ENCODE data around the gene ADGRA1.

DNA sequence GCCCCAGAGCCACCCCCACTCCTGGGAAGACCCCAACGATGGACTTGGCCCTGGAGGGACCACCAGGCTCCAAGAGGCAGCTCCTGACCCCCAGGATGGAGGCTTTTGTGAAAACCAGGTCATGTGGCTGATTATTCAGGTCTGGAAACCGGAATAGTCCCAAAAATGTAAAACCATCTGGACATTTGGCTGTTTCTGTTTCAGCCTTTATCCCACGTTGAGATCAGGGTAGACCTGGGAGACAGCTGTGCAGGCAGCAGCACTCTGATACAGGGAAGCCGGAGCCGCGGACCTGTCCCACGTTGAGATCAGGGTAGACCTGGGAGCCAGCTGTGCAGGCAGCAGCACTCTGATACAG lies 7.1 kb upstream of the ADGRA1 start:
- TF ChIP-seq, protein P1, sequence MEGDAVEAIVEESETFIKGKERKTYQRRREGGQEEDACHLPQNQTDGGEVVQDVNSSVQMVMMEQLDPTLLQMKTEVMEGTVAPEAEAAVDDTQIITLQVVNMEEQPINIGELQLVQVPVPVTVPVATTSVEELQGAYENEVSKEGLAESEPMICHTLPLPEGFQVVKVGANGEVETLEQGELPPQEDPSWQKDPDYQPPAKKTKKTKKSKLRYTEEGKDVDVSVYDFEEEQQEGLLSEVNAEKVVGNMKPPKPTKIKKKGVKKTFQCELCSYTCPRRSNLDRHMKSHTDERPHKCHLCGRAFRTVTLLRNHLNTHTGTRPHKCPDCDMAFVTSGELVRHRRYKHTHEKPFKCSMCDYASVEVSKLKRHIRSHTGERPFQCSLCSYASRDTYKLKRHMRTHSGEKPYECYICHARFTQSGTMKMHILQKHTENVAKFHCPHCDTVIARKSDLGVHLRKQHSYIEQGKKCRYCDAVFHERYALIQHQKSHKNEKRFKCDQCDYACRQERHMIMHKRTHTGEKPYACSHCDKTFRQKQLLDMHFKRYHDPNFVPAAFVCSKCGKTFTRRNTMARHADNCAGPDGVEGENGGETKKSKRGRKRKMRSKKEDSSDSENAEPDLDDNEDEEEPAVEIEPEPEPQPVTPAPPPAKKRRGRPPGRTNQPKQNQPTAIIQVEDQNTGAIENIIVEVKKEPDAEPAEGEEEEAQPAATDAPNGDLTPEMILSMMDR (IDR thresholded peaks at IDR 0.05; ENCODE audit: control extremely low read depth in 1 of 3, insufficient read depth in 1 of 3, low read depth in 1 of 3, low read length in 3 of 3) = no peak
- TF ChIP-seq, protein P2, sequence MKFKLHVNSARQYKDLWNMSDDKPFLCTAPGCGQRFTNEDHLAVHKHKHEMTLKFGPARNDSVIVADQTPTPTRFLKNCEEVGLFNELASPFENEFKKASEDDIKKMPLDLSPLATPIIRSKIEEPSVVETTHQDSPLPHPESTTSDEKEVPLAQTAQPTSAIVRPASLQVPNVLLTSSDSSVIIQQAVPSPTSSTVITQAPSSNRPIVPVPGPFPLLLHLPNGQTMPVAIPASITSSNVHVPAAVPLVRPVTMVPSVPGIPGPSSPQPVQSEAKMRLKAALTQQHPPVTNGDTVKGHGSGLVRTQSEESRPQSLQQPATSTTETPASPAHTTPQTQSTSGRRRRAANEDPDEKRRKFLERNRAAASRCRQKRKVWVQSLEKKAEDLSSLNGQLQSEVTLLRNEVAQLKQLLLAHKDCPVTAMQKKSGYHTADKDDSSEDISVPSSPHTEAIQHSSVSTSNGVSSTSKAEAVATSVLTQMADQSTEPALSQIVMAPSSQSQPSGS (IDR thresholded peaks at IDR 0.05; ENCODE audit: low read length) = no peak
- TF ChIP-seq ZNF274 (IDR thresholded peaks at IDR 0.05; ENCODE audit: borderline replicate concordance, extremely low read depth, low read length) (no peak), SUZ12 (IDR thresholded peaks at IDR 0.05; ENCODE audit: low read length) (no peak), EZH2 (IDR thresholded peaks at IDR 0.05; ENCODE audit: low read depth, low read length, severe bottlenecking) (no peak), JUND (IDR thresholded peaks at IDR 0.05; ENCODE audit: low read length) (no peak), TAF1 (IDR thresholded peaks at IDR 0.05; ENCODE audit: low read depth, low read length) (no peak)
- TF ChIP-seq, protein P3, sequence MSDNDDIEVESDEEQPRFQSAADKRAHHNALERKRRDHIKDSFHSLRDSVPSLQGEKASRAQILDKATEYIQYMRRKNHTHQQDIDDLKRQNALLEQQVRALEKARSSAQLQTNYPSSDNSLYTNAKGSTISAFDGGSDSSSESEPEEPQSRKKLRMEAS (IDR thresholded peaks at IDR 0.05) = no peak
